ENCODE measurements around the gene KANSL1L. TPM values are rescaled to one million over a fixed set of nuclear protein-coding genes. Genes with fewer than 3 reads are reported as not detected.

Gene KANSL1L
- polyA plus RNA-seq, 2 donors = 2.7 to 3.0 TPM

GRCh38 chr2:210050885-210051284, 120.3 kb downstream of the KANSL1L start:
- no peak overlapping the region for H3K27ac ChIP-seq (ENCODE audit: low read depth in 2 of 2, low read length in 1 of 2)
- WGBS, 2 donors = 94 to 100% methylated on average over 1 of the region's 1 CpG
- no peaks in the 10 kb centered on the region for H3K27me3 ChIP-seq (ENCODE audit: control insufficient read depth in 1 of 2, insufficient read depth in 2 of 2, low read length in 2 of 2)
- H3K36me3 ChIP-seq (ENCODE audit: control insufficient read depth in 2 of 2, insufficient read depth in 2 of 2, low read length in 1 of 2) = peaks cover 0 to 7% of the 10 kb centered on the region in 2 donors
- no peaks in the 10 kb centered on the region for H3K4me1 ChIP-seq (ENCODE audit: control insufficient read depth in 2 of 2, insufficient read depth in 2 of 2, low read length in 1 of 2)
- H3K4me3 ChIP-seq (ENCODE audit: low read depth in 1 of 2, low read length in 2 of 2) = no peak overlapping the region
- peaks cover 0 to 3% of the 10 kb centered on the region in 2 donors for H3K9me3 ChIP-seq (ENCODE audit: control insufficient read depth in 2 of 2, insufficient read depth in 1 of 2, low read depth in 1 of 2, low read length in 1 of 2)

GRCh38 chr2:210049831-210050230, 121.4 kb downstream of the KANSL1L start:
- Histone ChIP-seq H3K9me3 (ENCODE audit: control insufficient read depth in 2 of 2, insufficient read depth in 1 of 2, low read depth in 1 of 2, low read length in 1 of 2) (peaks cover 0 to 3% of the 10 kb centered on the region in 2 donors), H3K4me3 (ENCODE audit: low read depth in 1 of 2, low read length in 2 of 2) (no peak overlapping the region), H3K4me1 (ENCODE audit: control insufficient read depth in 2 of 2, insufficient read depth in 2 of 2, low read length in 1 of 2) (no peaks in the 10 kb centered on the region), H3K36me3 (ENCODE audit: control insufficient read depth in 2 of 2, insufficient read depth in 2 of 2, low read length in 1 of 2) (peaks cover 0 to 5% of the 10 kb centered on the region in 2 donors), H3K27ac (ENCODE audit: low read depth in 2 of 2, low read length in 1 of 2) (no peak overlapping the region), H3K27me3 (ENCODE audit: control insufficient read depth in 1 of 2, insufficient read depth in 2 of 2, low read length in 2 of 2) (no peaks in the 10 kb centered on the region)
- 82 to 91% methylated on average over 1 of the region's 1 CpG for WGBS, 2 donors

- Histone ChIP-seq H3K9me3 (ENCODE audit: control insufficient read depth in 2 of 2, insufficient read depth in 1 of 2, low read depth in 1 of 2, low read length in 1 of 2) (peaks cover 0 to 3% of the 10 kb centered on the region in 2 donors), H3K27me3 (ENCODE audit: control insufficient read depth in 1 of 2, insufficient read depth in 2 of 2, low read length in 2 of 2) (no peaks in the 10 kb centered on the region), H3K4me1 (ENCODE audit: control insufficient read depth in 2 of 2, insufficient read depth in 2 of 2, low read length in 1 of 2) (no peaks in the 10 kb centered on the region), H3K27ac (ENCODE audit: low read depth in 2 of 2, low read length in 1 of 2) (no peak overlapping the region), H3K4me3 (ENCODE audit: low read depth in 1 of 2, low read length in 2 of 2) (no peak overlapping the region), H3K36me3 (ENCODE audit: control insufficient read depth in 2 of 2, insufficient read depth in 2 of 2, low read length in 1 of 2) (peaks cover 0 to 5% of the 10 kb centered on the region in 2 donors)
- 95 to 96% methylated on average over 2 of the region's 2 CpGs for WGBS, 2 donors
Observed at GRCh38 chr2:210046851-210047500, 124.2 kb downstream of the KANSL1L start.

- Histone ChIP-seq H3K27ac (ENCODE audit: low read depth in 2 of 2, low read length in 1 of 2) (no peak overlapping the region), H3K36me3 (ENCODE audit: control insufficient read depth in 2 of 2, insufficient read depth in 2 of 2, low read length in 1 of 2) (no peaks in the 10 kb centered on the region), H3K9me3 (ENCODE audit: control insufficient read depth in 2 of 2, insufficient read depth in 1 of 2, low read depth in 1 of 2, low read length in 1 of 2) (no peaks in the 10 kb centered on the region), H3K4me1 (ENCODE audit: control insufficient read depth in 2 of 2, insufficient read depth in 2 of 2, low read length in 1 of 2) (no peaks in the 10 kb centered on the region), H3K4me3 (ENCODE audit: low read depth in 1 of 2, low read length in 2 of 2) (no peak overlapping the region), H3K27me3 (ENCODE audit: control insufficient read depth in 1 of 2, insufficient read depth in 2 of 2, low read length in 2 of 2) (no peaks in the 10 kb centered on the region)
- 89 to 90% methylated on average over 3 of the region's 3 CpGs for WGBS, 2 donors
Observed at GRCh38 chr2:210038078-210038477, 133.1 kb downstream of the KANSL1L start.

- no peak overlapping the region for H3K27ac ChIP-seq (ENCODE audit: low read depth in 2 of 2, low read length in 1 of 2)
- no peaks in the 10 kb centered on the region for H3K4me1 ChIP-seq (ENCODE audit: control insufficient read depth in 2 of 2, insufficient read depth in 2 of 2, low read length in 1 of 2)
- H3K27me3 ChIP-seq (ENCODE audit: control insufficient read depth in 1 of 2, insufficient read depth in 2 of 2, low read length in 2 of 2) = no peaks in the 10 kb centered on the region
- no peaks in the 10 kb centered on the region for H3K9me3 ChIP-seq (ENCODE audit: control insufficient read depth in 2 of 2, insufficient read depth in 1 of 2, low read depth in 1 of 2, low read length in 1 of 2)
- H3K36me3 ChIP-seq (ENCODE audit: control insufficient read depth in 2 of 2, insufficient read depth in 2 of 2, low read length in 1 of 2) = no peaks in the 10 kb centered on the region
- WGBS, 2 donors = 93 to 95% methylated on average over 4 of the region's 4 CpGs
- no peak overlapping the region for H3K4me3 ChIP-seq (ENCODE audit: low read depth in 1 of 2, low read length in 2 of 2)
Observed at GRCh38 chr2:210035679-210036078, 135.5 kb downstream of the KANSL1L start.

DNA sequence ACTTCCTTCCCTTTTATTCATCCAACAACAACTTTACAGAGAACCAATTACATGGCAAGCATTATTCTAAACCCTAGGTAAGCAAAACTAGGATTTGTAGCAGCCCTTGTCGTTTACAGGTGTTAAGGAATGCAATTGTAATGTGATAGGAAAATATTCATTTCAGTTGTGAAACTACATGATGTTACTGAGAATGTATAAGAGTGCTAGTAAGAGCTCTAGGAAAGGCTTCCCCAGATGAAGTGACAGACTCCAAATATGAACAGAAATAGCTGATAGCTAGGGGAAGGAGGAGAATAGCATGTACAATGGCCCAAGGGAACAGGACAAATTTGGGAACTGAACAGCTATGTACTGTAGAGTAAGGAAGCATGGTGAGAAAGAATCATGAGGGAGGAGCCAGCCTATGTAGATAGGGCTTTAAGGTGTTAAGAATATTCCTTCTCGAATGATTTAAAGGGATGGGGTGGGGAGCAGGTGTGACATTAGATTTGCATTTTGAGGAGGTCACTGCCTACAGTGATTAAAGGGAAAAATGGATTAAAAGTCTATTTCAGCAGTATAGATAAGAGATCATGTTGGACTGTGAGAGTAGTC, 137.0 kb downstream of the KANSL1L start:
- no peaks in the 10 kb centered on the region for H3K36me3 ChIP-seq (ENCODE audit: control insufficient read depth in 2 of 2, insufficient read depth in 2 of 2, low read length in 1 of 2)
- WGBS, 2 donors = 72 to 73% methylated on average over 2 of the region's 2 CpGs
- H3K27ac ChIP-seq (ENCODE audit: low read depth in 2 of 2, low read length in 1 of 2) = no peak overlapping the region

DNA sequence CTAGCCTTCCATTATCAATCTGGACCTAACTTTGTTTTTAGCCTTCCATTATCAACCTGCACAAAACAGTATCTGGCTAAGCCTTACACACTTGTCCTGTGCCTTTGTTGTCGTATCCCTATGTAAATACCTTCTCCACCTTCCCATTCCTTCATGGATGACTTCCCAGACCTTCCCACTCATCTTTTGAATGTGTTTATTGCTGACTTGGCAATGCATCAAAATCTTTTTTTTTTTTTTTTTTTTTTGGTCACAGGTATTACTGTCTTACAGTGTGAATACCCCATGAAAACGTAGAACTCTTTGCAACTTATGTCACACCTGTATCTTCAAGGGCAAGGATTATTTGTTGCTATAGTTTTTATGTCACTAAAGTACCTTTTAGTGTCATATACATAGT, 143.0 kb downstream of the KANSL1L start:
- Histone ChIP-seq H3K27ac (ENCODE audit: low read depth in 2 of 2, low read length in 1 of 2) (no peak overlapping the region), H3K36me3 (ENCODE audit: control insufficient read depth in 2 of 2, insufficient read depth in 2 of 2, low read length in 1 of 2) (peaks cover 0 to 2% of the 10 kb centered on the region in 2 donors), H3K4me1 (ENCODE audit: control insufficient read depth in 2 of 2, insufficient read depth in 2 of 2, low read length in 1 of 2) (no peaks in the 10 kb centered on the region), H3K4me3 (ENCODE audit: low read depth in 1 of 2, low read length in 2 of 2) (no peak overlapping the region), H3K9me3 (ENCODE audit: control insufficient read depth in 2 of 2, insufficient read depth in 1 of 2, low read depth in 1 of 2, low read length in 1 of 2) (no peaks in the 10 kb centered on the region), H3K27me3 (ENCODE audit: control insufficient read depth in 1 of 2, insufficient read depth in 2 of 2, low read length in 2 of 2) (no peaks in the 10 kb centered on the region)
- WGBS, 2 donors = 57 to 63% methylated on average over 2 of the region's 2 CpGs

More for the DNA sequence above, 137.0 kb downstream of the KANSL1L start:
- Histone ChIP-seq H3K27me3 (ENCODE audit: control insufficient read depth in 1 of 2, insufficient read depth in 2 of 2, low read length in 2 of 2) (no peaks in the 10 kb centered on the region), H3K4me3 (ENCODE audit: low read depth in 1 of 2, low read length in 2 of 2) (no peak overlapping the region), H3K9me3 (ENCODE audit: control insufficient read depth in 2 of 2, insufficient read depth in 1 of 2, low read depth in 1 of 2, low read length in 1 of 2) (no peaks in the 10 kb centered on the region), H3K4me1 (ENCODE audit: control insufficient read depth in 2 of 2, insufficient read depth in 2 of 2, low read length in 1 of 2) (no peaks in the 10 kb centered on the region)

- no peak overlapping the region for H3K4me3 ChIP-seq (ENCODE audit: low read depth in 1 of 2, low read length in 2 of 2)
- no peak overlapping the region for H3K27ac ChIP-seq (ENCODE audit: low read depth in 2 of 2, low read length in 1 of 2)
- H3K4me1 ChIP-seq (ENCODE audit: control insufficient read depth in 2 of 2, insufficient read depth in 2 of 2, low read length in 1 of 2) = no peaks in the 10 kb centered on the region
- H3K36me3 ChIP-seq (ENCODE audit: control insufficient read depth in 2 of 2, insufficient read depth in 2 of 2, low read length in 1 of 2) = peaks cover 0 to 2% of the 10 kb centered on the region in 2 donors
- H3K27me3 ChIP-seq (ENCODE audit: control insufficient read depth in 1 of 2, insufficient read depth in 2 of 2, low read length in 2 of 2) = no peaks in the 10 kb centered on the region
- no peaks in the 10 kb centered on the region for H3K9me3 ChIP-seq (ENCODE audit: control insufficient read depth in 2 of 2, insufficient read depth in 1 of 2, low read depth in 1 of 2, low read length in 1 of 2)
- 85 to 94% methylated on average over 2 of the region's 2 CpGs for WGBS, 2 donors
Observed at GRCh38 chr2:210027608-210028007, 143.6 kb downstream of the KANSL1L start.

- no peaks in the 10 kb centered on the region for H3K4me1 ChIP-seq (ENCODE audit: control insufficient read depth in 2 of 2, insufficient read depth in 2 of 2, low read length in 1 of 2)
- H3K36me3 ChIP-seq (ENCODE audit: control insufficient read depth in 2 of 2, insufficient read depth in 2 of 2, low read length in 1 of 2) = peaks cover 0 to 8% of the 10 kb centered on the region in 2 donors
- H3K9me3 ChIP-seq (ENCODE audit: control insufficient read depth in 2 of 2, insufficient read depth in 1 of 2, low read depth in 1 of 2, low read length in 1 of 2) = no peaks in the 10 kb centered on the region
- 81 to 85% methylated on average over 3 of the region's 3 CpGs for WGBS, 2 donors
- no peak overlapping the region for H3K4me3 ChIP-seq (ENCODE audit: low read depth in 1 of 2, low read length in 2 of 2)
- no peak overlapping the region for H3K27ac ChIP-seq (ENCODE audit: low read depth in 2 of 2, low read length in 1 of 2)
- H3K27me3 ChIP-seq (ENCODE audit: control insufficient read depth in 1 of 2, insufficient read depth in 2 of 2, low read length in 2 of 2) = no peaks in the 10 kb centered on the region
Observed at GRCh38 chr2:210022824-210023223, 148.4 kb downstream of the KANSL1L start.

- Histone ChIP-seq H3K4me1 (ENCODE audit: control insufficient read depth in 2 of 2, insufficient read depth in 2 of 2, low read length in 1 of 2) (no peaks in the 10 kb centered on the region), H3K4me3 (ENCODE audit: low read depth in 1 of 2, low read length in 2 of 2) (no peak overlapping the region), H3K27me3 (ENCODE audit: control insufficient read depth in 1 of 2, insufficient read depth in 2 of 2, low read length in 2 of 2) (no peaks in the 10 kb centered on the region), H3K9me3 (ENCODE audit: control insufficient read depth in 2 of 2, insufficient read depth in 1 of 2, low read depth in 1 of 2, low read length in 1 of 2) (no peaks in the 10 kb centered on the region), H3K36me3 (ENCODE audit: control insufficient read depth in 2 of 2, insufficient read depth in 2 of 2, low read length in 1 of 2) (peaks cover 2 to 12% of the 10 kb centered on the region in 2 donors), H3K27ac (ENCODE audit: low read depth in 2 of 2, low read length in 1 of 2) (no peak overlapping the region)
- WGBS, 2 donors = 70 to 72% methylated on average over 1 of the region's 1 CpG
Observed at GRCh38 chr2:210020138-210020537, 151.1 kb downstream of the KANSL1L start.

All from esophagus (tissue), 2 donors.